Muscle of arm (tissue), 12 donors: ENCODE data around the gene RAB30. TPM values are rescaled to one million over a fixed set of nuclear protein-coding genes. Genes with fewer than 3 reads are reported as not detected.
"Not testable (repeated sequence)": the region's sequence is repeated elsewhere in the genome, so short reads cannot be mapped to it uniquely, and the experiment has no call there.

Experiments
- DNase-seq: peaks from one replicate; pipeline ENCODE4 v3.0.0-alpha.2; 2013
- polyA plus RNA-seq, 12 donors: library from polyadenylated mRNA; unstranded; fragments of 120-200 nt; gene quantifications; one replicate each; pipeline ENCODE4 v1.2.1, GENCODE V29; 2013; ENCODE audit not compliant: insufficient read length in 12 of 12

Gene RAB30
- polyA plus RNA-seq, 12 donors: 12.8 to 21.0 (median 16.1) TPM; not detected in 1

DNA sequence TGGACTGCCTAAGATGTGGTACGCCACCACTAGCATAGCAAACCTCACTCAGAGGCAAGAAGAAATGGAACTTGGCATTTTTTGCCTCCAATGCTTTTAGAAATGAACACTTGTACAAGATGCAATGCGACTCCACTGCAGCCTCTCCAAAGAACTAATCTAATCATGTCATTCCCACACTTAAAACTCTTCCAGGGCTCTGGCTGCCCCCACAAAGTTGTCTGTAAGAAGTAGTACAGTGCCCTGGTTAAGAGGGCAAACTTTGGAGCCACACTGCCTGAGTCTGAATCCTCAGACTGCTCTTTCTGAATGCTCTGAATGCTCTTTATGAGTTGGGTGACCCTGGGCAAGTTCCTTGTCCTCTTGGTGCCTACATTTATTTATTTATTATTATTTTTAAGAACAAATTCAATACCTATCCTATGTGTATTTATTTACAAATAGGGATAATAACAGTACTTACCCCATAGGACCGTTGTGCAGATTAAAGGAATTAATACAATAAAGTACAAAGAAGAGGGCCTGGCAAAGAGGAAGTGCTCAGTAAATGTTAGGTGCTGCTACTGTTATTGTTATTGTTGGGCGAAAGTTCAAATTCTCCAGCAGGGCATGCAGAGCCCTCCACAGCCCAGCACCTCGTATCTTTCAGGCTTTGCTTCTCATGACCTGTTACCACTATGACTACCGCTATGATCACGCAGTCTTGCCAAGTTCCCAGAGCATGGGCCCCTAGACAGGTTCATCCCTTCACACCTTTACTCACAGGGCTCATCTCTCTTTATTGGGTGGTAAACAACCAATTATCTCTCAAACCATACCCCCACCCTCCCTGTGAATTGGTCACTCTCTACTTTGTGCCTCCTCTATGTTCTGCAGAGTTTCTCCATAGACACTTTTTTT is 59.3 kb downstream of the RAB30 start:
- DNase-seq: no peak

DNA sequence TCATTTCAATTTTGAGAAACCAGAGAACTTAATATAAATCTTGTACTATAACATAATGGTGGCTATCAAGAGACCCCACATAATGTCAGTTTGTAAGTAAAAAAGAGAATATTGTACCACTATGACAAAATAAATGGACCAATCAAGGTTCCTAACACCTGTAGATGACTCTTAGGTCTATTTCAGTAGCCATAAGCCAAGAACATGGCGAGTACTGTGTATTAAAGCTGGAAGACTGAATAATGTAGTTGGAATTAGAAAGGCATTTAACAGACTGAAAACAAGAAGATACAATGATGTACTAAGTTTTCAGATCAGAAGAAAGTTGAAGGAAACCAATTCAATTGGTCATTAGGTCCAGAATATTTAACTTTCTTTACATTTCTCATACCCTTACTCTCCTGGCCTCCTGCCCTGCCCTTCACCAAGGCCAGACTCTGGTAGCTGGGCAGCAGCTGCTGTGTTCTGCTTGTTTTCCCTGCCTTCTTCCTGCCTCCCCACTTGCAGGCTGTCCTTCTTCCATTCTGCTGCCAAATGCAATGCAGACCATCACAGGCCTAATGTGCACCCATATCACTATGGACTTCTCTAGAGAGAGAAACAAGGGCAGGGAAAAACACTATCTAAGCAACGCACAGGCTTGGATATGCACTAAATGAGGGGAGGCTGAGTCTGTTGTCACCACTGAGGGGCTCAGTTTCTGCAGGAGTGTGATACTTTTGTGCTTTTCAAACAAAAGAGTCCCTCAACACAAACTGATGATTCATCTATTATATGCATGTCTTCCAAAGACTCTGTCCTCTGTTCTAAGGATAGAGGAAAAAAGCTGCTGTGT is 60.1 kb downstream of the RAB30 start:
- no peak for DNase-seq

DNA sequence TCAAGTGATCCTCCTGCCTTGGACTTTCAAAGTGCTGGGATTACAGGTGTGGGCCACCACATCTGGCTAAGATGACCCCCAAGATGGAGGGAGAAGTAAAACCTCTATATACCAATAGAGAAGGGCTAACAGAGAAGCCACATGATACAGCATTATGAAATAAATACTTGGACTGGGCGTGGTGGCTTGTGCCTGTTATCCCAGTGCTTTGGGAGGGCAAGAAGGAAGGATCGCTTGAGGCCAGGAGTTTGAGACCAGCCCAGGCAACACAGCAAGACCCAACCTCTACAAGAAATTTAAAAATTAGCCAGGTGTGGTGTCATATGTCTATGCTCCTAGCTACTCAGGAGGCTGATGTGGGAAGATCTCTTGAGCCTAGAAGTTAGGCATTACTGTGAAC is 61.7 kb downstream of the RAB30 start:
- DNase-seq: no peak

DNA sequence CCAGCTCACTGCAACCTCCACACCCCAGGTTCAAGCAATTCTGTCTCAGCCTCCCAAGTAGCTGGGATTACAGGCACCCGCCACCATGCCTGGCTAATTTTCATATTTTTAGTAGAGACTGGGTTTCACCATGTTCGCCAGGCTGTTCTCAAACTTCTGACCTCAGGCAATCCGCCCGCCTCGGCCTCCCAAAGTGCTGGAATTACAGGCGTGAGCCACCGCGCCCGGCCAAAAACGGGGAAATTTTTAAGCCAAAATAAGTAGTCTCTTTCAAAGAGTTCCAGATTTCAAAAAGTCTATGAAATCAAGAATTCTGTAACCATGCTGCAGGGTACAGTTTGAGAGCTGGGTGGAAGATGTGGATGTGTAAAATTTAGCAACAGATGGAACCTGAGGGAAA is 62.6 kb downstream of the RAB30 start:
- DNase-seq: not testable (repeated sequence)

DNA sequence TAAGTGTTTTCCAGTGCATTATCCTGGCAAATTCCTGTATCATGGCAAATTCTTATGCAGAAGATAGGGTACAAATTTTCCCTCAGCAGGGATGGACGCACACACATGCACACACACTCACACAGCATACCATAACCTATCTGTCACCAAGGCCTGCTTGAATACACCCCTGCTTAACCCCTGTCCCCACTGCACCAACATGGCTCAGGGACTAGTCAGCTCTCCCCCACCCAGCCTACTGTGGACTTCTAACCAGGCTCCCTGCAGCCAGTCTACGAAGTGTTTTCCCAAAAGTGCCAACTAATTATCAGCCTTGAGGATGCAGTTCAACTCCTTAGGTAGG is 63.1 kb downstream of the RAB30 start:
- DNase-seq: no peak

DNA sequence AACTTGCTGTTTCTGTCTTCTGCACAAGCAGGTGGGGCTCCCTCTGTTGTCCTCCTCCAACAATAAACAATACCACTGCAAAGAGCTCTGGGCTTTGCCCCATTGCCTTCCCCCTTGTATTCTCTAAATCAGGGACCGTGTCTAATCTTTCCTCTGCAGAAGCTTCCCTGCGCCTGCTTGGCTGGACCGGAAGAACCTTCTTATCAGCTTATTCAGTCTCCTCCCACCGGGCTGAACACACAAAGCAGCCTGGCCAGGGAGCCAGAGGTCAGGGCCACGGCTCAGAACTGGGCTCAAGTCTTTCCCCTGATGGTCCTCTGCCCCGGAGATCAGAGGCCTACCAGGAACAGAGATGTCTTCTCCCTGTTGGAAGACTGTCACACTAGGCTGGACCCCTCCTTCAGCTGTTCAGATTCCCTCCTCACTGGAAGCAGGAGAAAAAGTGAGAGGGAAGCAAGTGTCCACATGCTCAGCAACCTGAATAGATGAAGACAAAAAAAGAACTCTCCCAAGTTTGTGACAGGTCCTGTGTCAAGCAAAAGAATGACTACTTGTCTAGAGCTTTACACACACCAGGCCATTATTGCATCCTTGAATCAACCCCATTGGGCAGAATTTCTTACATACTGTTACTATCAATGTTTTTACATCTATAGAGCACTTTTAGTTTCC is 63.7 kb downstream of the RAB30 start:
- no peak for DNase-seq

DNA sequence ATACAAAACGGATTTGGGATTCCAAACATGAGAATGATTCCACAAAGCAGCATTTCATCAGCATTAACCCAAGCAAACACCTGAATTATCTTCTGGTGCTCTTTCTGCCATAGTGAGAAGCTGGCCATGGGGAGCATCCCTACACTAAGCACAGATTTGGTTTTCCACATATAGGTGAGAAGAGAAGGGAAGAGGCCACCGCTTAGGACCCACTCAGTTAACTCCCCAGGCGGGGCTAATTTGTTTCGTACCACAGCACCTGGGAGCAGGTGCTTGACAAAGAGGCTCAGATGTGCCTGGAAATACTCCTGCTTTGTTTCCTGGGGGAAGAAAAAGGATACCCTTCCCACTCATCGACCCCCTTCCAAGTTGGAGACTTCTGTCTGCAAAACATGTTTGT is 64.2 kb downstream of the RAB30 start:
- DNase-seq: no peak

DNA sequence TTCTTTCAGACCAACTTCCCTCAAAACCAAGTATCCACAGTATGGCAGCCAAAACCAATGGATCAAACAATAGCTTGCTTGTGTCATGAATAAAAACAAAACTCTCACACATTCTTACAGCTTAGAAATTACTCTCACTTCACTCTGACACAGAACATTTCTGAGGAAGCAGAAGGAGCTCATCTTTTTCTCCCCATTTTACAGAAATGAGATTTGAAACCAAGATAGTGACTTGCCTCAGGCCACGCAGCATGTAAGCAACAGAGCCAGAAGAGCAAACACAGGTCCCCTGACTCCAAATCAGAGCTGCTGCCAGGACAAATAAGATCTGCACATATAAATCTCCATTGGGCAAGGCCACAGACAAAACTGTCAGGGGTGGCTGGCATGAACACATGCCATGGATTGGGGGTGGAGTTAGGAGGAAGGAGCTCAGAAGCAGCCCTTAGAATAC is 64.8 kb downstream of the RAB30 start:
- DNase-seq: no peak

DNA sequence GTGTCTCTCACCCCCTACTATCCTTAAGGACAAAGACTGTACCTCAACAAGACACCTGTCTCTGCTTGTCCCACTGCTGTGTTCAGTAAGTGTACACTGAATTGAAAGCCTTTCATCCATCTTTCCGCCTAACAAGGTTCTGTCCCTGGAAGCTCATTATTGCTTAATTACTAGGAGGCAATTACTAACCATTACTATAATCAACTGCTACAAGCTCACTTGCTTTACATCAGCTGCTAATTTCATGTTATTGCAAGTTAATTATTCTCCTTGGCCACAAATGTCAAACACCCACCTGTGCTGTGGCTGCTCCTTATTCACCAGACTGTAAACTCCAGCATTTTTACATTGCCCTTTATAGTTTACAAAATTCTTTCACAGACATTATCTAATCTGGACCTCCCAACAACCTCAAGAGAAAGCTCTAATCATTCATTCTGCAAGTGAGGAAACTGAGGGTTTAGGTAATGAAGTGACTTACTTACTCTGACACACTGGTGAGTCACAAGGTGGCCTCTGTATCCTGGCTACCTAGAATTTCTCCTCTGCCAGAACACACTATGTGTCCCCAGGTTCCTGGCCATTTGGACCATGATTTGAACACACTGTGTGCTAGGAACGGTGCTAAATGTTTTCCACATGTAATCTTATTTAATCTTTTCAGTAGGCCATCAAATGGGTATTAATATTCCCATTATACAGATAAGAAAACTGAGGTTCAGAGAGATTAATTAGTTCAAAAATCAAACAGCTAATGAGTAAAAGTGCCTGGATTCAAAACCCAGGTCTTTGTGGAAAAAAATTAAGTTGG is 66.7 kb downstream of the RAB30 start:
- no peak for DNase-seq

DNA sequence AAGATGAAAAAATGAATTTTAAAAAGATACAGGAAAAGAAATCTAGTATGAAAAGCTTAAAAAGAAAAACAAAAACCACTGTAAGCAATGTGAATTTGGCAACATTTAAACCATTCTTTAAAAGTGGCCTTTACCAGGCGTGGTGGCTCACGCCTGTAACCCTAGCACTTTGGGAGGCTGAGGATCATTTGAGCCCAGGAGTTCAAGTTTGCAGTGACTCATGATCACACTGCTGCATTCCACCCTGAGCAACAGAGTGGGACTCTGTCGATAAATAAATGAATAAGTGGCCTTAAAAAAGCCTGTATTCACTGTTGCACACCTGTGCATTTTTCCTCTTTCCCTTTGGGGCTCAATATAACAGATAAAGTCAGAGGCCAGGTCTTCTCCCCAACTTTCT is 69.2 kb downstream of the RAB30 start:
- DNase-seq: no peak

DNA sequence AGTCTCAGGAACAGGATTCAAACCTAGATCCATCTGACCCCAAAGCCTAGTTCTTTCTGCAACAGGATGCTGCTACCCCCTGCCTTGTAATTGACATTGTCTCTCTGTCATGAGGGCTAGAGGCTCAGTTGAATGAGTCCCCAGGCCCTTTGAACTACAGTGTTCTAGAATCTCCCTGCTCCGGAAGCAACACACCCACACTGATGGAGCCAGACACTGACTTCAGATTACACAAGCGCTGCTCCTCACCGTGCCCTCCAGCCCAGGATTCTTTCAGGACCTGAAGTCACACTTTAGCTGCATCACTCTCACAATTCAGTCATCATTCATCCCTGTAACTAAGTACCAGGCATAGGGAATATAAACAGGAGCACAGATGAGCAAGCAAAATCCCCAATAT is 69.6 kb downstream of the RAB30 start:
- no peak for DNase-seq

DNA sequence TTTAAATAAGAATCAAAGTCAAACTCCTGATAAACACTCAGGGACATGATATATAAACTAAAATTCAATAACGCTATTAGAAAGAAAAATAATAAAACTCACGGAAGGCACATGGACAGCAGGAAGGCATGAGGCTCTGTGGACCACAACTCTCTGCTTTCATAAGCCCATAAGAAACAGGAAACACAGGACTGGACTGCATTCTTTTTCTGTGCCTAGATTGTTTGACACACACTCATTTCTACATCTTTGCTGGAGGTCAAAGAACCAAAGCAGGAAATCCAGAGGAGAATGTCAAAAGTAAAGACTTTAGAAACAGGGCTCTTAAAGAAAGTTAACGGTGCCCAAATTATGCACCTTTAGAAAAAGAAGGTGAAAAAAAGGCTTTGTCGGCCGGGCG is 71.3 kb downstream of the RAB30 start:
- DNase-seq: no peak

DNA sequence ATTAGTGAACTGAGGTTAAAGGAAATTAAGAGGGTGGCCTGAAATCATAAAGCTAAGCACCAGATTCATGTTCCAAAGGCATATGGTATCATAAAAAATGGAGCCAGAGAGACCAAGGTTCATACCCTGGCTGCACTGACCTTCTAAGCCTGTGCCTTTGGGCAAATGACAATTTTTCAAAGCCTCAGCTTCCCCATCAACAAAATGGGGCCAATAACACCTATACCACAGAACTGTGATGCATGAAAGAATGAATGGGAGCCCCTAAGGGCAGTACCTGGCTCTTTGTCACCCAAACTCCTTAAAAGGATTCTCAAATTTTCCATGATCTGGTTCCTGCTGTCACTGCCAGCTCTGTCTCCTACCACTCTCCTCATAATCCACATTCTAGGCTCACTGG is 72.5 kb downstream of the RAB30 start:
- DNase-seq: no peak

DNA sequence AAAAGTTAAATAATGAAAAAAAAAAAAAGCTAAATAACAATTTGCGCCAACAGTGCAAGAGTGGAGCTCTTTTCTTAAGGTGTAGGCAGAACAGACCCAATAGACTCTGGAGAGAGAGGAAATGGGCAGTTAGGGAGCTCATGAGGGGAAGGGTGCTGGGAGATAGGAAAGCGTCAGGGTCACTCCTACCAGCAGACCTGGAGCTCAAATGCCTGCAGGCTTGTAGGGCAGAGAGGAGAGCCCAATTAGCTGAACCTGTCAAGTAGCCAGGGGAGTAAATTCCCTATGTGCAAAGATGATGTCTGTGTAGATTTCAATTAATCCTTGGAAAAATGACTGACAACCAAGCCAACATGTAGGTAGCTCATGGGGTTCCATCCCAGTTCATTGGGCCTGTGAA is 73.0 kb downstream of the RAB30 start:
- no peak for DNase-seq

DNA sequence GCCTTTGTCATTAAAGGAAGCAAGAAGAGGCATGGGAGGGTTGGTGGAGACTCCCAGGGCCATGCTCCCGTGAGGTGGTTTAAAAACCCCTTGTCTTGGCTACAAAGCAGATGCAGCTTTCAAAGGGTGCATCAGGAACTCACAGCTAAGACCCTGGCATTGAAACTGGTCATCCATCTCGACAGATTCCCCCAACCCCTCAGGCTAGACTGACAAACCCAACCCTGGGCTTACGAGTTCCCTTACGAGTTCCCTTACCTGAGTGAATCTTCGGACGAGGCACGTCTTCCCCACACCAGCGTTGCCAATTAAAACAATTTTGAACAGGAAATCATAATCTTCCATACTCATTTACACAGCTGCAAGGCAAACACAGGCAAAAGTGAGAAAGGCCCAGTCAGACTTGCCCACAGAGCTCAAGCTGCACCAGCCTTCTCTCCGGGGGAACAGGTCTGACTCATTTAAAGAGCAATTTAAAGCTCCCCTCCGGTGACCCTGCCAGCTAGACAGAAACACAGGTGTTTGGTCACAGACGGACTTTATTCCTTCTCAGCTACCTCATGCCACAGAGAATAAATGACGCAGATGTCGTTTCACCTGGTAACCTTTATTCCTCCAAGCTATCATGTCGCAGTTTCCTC is 74.6 kb downstream of the RAB30 start:
- no peak for DNase-seq

DNA sequence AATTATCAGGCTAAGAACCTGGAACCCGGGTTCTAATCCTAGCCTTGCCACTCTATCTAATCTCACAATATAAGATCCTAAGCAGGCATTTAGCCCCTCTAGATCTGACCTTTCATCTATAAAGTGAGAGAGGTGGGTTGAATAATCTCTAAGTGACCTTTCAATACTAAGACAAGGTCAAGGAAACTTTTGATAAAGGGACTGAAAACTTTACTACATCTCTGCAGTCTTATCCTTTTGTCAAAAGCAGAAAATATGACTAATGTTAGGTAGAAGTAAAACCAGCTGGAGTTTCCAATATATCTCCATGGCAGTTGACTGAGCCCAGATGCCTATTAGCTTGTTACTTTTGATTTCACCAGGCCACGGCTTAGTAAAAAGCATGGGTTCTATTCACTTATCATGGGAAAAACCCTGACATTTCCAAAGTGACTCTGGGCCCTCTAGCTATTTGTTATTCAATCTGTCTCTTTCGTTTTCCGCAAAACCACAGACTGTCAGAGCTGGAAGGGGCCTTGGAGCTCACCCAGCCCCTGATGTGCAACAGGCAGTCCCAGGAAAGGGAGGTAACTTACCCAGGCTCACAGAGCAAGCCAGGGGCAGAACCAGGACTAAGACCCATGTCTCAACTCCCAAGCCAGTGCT is 75.8 kb downstream of the RAB30 start:
- DNase-seq: no peak

DNA sequence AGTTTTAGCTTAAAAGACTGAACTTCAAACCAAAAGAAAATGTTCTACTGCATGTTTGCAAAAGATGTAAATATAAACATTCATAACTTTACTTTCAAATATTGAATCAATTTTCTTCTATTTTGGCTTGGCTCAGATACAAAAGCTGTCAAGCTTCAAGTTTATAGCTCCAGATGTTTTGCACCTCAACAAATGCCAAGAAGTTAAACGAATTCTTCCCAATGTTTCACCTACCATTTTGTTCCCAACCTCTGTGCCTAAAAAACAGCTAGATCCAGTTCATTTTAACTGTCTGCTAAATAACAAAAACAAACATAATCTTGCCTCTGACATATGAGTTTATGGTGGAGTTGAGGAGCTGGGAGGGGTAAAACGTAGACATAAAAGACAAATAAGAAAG is 76.5 kb downstream of the RAB30 start:
- peak; percentile 61 for DNase-seq

DNA sequence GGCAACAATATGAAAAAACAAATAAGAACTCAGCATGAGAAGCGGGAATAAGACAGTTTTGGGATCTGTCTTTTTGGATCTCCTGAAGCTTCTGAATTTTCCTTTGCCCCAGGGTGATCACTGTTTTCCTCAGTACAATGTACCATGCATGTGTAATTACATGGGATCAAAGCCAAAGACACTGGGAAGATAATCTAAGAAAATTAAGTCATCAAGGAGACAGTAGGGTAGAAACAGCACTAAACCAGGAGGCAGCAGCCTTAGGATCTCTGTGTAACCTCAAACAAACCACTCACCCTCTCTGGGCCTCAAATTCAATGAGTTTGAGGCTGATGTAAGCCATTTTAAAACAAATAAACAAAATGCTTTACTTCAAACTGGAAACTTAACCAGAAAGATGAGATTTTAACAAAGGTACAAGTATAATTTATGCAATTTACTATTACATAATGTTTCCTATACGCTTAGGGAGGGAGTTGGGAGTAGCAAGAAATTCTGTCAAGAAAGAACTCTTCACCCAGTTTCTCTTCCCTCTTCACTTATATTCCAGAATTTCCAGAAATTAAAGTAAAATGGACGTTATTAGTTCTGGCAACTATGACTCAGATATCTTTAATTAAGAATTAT is 77.0 kb downstream of the RAB30 start:
- no peak for DNase-seq

DNA sequence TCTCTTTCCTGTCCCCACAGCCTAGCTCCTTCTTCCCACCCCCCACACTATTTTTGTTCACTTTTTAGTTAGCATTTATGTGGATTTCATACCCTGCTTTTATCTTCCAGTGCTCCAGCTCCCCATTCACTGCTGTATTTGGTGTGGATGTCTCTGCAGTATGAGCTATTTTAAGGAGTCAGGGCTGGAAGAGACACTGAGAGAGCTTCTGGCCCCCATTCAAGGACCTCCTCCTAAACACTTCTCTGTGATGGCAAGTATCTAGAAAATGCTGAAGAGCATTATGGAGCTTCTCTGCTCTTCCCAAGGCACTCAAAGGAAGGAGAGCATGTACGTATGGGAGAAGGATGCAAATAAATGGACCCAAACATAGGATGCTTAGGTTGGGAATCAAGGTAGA is 79.5 kb downstream of the RAB30 start:
- DNase-seq: peak; percentile 51
